ENCODE results near the gene ASB10. TPM values are rescaled to one million over a fixed set of nuclear protein-coding genes. Genes with fewer than 3 reads are reported as not detected.

The ASB10 gene
- total and polyA plus RNA-seq, 2 of the 8 experiments (the other 6 are each of a cell fraction or from before 2014, with no cell fraction given) = not detected

DNA sequence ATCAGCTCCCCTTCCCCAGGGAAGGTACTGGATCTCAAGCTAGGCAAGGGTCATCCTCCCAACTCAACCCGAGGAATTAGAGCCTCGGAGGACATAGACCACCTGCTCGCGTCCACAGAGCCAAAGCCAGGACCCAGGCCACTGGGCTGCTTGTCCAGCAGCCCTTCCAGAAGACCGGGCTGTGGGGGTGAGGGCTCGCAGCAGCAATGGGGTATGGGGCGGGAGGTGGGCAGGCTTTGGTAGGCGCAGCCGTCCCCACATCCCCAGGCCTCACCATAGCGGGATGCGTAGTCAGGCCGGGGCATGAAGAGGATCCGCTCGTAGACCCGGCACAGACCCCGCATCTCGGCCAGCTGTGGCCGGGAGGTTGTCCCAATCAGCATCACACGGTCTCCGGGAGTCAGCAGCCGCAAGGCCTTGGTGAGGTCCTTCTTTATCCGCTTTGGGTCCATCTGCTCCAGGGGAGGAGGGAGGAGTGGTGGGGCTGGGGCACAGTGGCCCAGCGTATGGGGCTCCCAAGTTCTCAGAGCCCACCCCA, 5.0 kb upstream of the ASB10 start:
- H3K4me2 ChIP-seq (ENCODE audit: insufficient read depth in 1 of 2, low read depth in 2 of 2, low read length in 2 of 2) = no peak overlapping the region
- H3K79me1 ChIP-seq (ENCODE audit: low read depth, low read length) = no peaks in the 10 kb centered on the region
- no peak overlapping the region for H3K14ac ChIP-seq (ENCODE audit: insufficient read length)
- H4K91ac ChIP-seq (replicated peaks; ENCODE audit: insufficient read length, low read length) = no peak overlapping the region
- FAIRE-seq (no peak), DNase-seq (ENCODE audit: low read depth in 1 of 2, low spot score in 2 of 2) (no peak)
- H4K8ac ChIP-seq (ENCODE audit: extremely low read depth, insufficient read depth, low read length) = no peak overlapping the region
- no peak overlapping the region for H3K4ac ChIP-seq (replicated peaks; ENCODE audit: insufficient read length, low read depth, low read length)
- no peak overlapping the region for H3K27ac ChIP-seq (ENCODE audit: low read depth, low read length)
- peaks cover 0 to 3% (median 2%) of the 10 kb centered on the region in 4 experiments; a peak in 2 of 7 replicates for H3K4me1 ChIP-seq (replicated peaks in 1 of 4; ENCODE audit: control insufficient read depth in 3 of 4, insufficient read depth in 4 of 4, low read length in 3 of 4)
- no peaks in the 10 kb centered on the region for H4K20me1 ChIP-seq (replicated peaks in 1 of 2; ENCODE audit: control insufficient read depth in 1 of 2, insufficient read depth in 2 of 2, low read length in 2 of 2)
- CTCF ChIA-PET (ENCODE audit: partially characterized antibody) = interaction anchor here (0.8 to 2.0 kb wide), 6 partner anchors 8 to 69 kb away, joined by 3 to 5 read pairs (median 4); no protein-coding TSS in a partner anchor
- POLR2A ChIA-PET (ENCODE audit: partially characterized antibody) = interaction anchor here (1.3 kb wide), 1 partner anchor 19 kb away, joined by 3 read pairs; the partner anchor contains the start of gene H2BK1
- H3K23me2 ChIP-seq (ENCODE audit: low read depth, low read length) = no peaks in the 10 kb centered on the region
- no peak overlapping the region for H3K23ac ChIP-seq (ENCODE audit: insufficient read length)
- no peak overlapping the region for H3K56ac ChIP-seq (replicated peaks; ENCODE audit: insufficient read length, low read depth, low read length)
- WGBS, 2 experiments (ENCODE audit: extremely low coverage in 1 of 2, insufficient coverage in 1 of 2, insufficient read length in 1 of 2, insufficient replicate concordance in 2 of 2, low coverage in 1 of 2, low lambda C conversion rate in 2 of 2, missing lambda C conversion rate in 1 of 2) = 90% methylated on average over 23 of the region's 23 CpGs; no CpG with 5 or more reads in 1 of the 2 experiments
- no peaks in the 10 kb centered on the region for H3K79me2 ChIP-seq (ENCODE audit: control insufficient read depth in 1 of 2, insufficient read depth in 2 of 2, low read length in 2 of 2)
- no peak overlapping the region for H4K5ac ChIP-seq (ENCODE audit: insufficient read length, low read depth, low read length)
- H2BK12ac ChIP-seq (ENCODE audit: low read depth, low read length) = no peak overlapping the region
- no peak overlapping the region for H3K18ac ChIP-seq (ENCODE audit: extremely low read depth, low read length)
- no peak overlapping the region for H2AFZ ChIP-seq (ENCODE audit: low read length)
- no peak overlapping the region for H2BK15ac ChIP-seq (ENCODE audit: low read length)
- H2AK5ac ChIP-seq (ENCODE audit: low read depth, low read length) = no peak overlapping the region
- H2BK120ac ChIP-seq (replicated peaks; ENCODE audit: low read depth, low read length) = no peak overlapping the region
- peaks cover 0 to 10% (median 0%) of the 10 kb centered on the region in 4 experiments; a peak in 2 of 7 replicates for H3K27me3 ChIP-seq (replicated peaks in 1 of 4; ENCODE audit: control insufficient read depth in 3 of 4, extremely low read depth in 1 of 4, insufficient read depth in 3 of 4, low read length in 3 of 4)
- H2BK20ac ChIP-seq (ENCODE audit: low read length) = no peak overlapping the region
- H3K36me3 ChIP-seq (ENCODE audit: control insufficient read depth in 2 of 4, insufficient read depth in 4 of 4, low read length in 3 of 4) = no peaks in the 10 kb centered on the region
- no peak overlapping the region for H2BK5ac ChIP-seq (ENCODE audit: low read depth, low read length)
- H3K9me3 ChIP-seq (ENCODE audit: insufficient read depth in 2 of 2, low read depth in 1 of 2, low read length in 1 of 2) = no peaks in the 10 kb centered on the region
- H3K4me3 ChIP-seq (ENCODE audit: extremely low read depth in 1 of 4, insufficient read depth in 2 of 4, low read depth in 3 of 4, low read length in 4 of 4) = no peak overlapping the region
- no peak overlapping the region for H3K9ac ChIP-seq (replicated peaks in 1 of 4; ENCODE audit: extremely low read depth in 1 of 4, low read depth in 3 of 4, low read length in 3 of 4)
- TF ChIP-seq FOSL1 (IDR thresholded peaks at IDR 0.05; ENCODE audit: insufficient read depth, low read depth, low read length) = no peak
- TF ChIP-seq, protein P1, sequence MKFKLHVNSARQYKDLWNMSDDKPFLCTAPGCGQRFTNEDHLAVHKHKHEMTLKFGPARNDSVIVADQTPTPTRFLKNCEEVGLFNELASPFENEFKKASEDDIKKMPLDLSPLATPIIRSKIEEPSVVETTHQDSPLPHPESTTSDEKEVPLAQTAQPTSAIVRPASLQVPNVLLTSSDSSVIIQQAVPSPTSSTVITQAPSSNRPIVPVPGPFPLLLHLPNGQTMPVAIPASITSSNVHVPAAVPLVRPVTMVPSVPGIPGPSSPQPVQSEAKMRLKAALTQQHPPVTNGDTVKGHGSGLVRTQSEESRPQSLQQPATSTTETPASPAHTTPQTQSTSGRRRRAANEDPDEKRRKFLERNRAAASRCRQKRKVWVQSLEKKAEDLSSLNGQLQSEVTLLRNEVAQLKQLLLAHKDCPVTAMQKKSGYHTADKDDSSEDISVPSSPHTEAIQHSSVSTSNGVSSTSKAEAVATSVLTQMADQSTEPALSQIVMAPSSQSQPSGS (IDR thresholded peaks at IDR 0.05; ENCODE audit: low read length) = no peak
- TF ChIP-seq MAFK (IDR thresholded peaks at IDR 0.05; ENCODE audit: low read depth, low read length) = no peak
- TF ChIP-seq, protein P2, sequence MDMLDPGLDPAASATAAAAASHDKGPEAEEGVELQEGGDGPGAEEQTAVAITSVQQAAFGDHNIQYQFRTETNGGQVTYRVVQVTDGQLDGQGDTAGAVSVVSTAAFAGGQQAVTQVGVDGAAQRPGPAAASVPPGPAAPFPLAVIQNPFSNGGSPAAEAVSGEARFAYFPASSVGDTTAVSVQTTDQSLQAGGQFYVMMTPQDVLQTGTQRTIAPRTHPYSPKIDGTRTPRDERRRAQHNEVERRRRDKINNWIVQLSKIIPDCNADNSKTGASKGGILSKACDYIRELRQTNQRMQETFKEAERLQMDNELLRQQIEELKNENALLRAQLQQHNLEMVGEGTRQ (IDR thresholded peaks at IDR 0.05; ENCODE audit: low read length) = no peak
- no peak for TF ChIP-seq CTBP2 (IDR thresholded peaks at IDR 0.05; ENCODE audit: borderline replicate concordance, insufficient read depth, insufficient read length, low read length)
- no peak for TF ChIP-seq SUZ12 (IDR thresholded peaks at IDR 0.05; ENCODE audit: low read length)
- TF ChIP-seq ASH2L (IDR thresholded peaks at IDR 0.05; ENCODE audit: low read length) = no peak
- no peak for TF ChIP-seq CHD2 (IDR thresholded peaks at IDR 0.05; ENCODE audit: low read length)
- no peak for TF ChIP-seq SIN3A (conservative IDR thresholded peaks at IDR 0.05 in 1 of 2, IDR thresholded peaks at IDR 0.05 in 1 of 2; ENCODE audit: low read depth in 1 of 2, low read length in 2 of 2)
- no peak for TF ChIP-seq POLR2A (IDR thresholded peaks at IDR 0.05; ENCODE audit: control extremely low read depth in 1 of 2, low read depth in 2 of 2, low read length in 2 of 2)
